Mesendoderm (in vitro differentiated cells): ENCODE data around the gene NBEA.
"Not testable (repeated sequence)": the region's sequence is repeated elsewhere in the genome, so short reads cannot be mapped to it uniquely, and the experiment has no call there.

Experiments used
- DNase-seq: peaks from one replicate; pipeline ENCODE4 v3.0.0; 2013
- H2AK5ac ChIP-seq: 2 replicates; pipeline ENCODE4 v1.6.1; 2013; ENCODE audit warnings: low read length, inconsistent platforms
- H2BK120ac ChIP-seq: 2 replicates; pipeline ENCODE4 v1.6.1; 2013; ENCODE audit warnings: low read depth, mild to moderate bottlenecking, low read length, moderate library complexity, mixed read lengths
- H2BK15ac ChIP-seq: replicated peaks from 2 replicates; pipeline ENCODE4 v1.6.1; 2013; ENCODE audit warnings: low read depth, mild to moderate bottlenecking, moderate library complexity
- H2BK5ac ChIP-seq: 2 replicates; pipeline ENCODE4 v1.6.1; 2013; ENCODE audit warnings: low read length, inconsistent platforms
- H3K18ac ChIP-seq: 2 replicates; pipeline ENCODE4 v1.6.1; 2013; ENCODE audit warnings: mild to moderate bottlenecking, low read length, mixed read lengths
- H3K23ac ChIP-seq: one replicate; pipeline ENCODE4 v1.6.1; 2013; ENCODE audit warnings: low read length
- H3K27ac ChIP-seq: 2 replicates; pipeline ENCODE4 v1.5.1; 2013; ENCODE audit warnings: low read depth, mild to moderate bottlenecking, inconsistent platforms, low read length, moderate library complexity
- H3K27me3 ChIP-seq: 2 replicates; pipeline ENCODE4 v1.6.1; 2013; ENCODE audit warnings: low read length, control low read depth, mild to moderate bottlenecking, inconsistent platforms; ENCODE audit not compliant: insufficient read depth, poor library complexity
- H3K36me3 ChIP-seq: 2 replicates; pipeline ENCODE4 v1.6.1; 2013; ENCODE audit warnings: low read length, inconsistent platforms; ENCODE audit not compliant: control insufficient read depth, insufficient read depth
- H3K4ac ChIP-seq: one replicate; pipeline ENCODE4 v1.6.1; 2013; ENCODE audit warnings: low read depth, mild to moderate bottlenecking, low read length, moderate library complexity
- H3K4me1 ChIP-seq: 2 replicates; pipeline ENCODE4 v1.6.1; 2013; ENCODE audit warnings: low read depth, low read length, inconsistent platforms; ENCODE audit not compliant: control insufficient read depth
- H3K4me2 ChIP-seq: 2 replicates; pipeline ENCODE4 v1.6.1; 2013; ENCODE audit warnings: low read length
- H3K4me3 ChIP-seq: 2 replicates; pipeline ENCODE4 v1.5.1; 2013; ENCODE audit warnings: mild to moderate bottlenecking, low read length
- H3K56ac ChIP-seq: one replicate; pipeline ENCODE4 v1.6.1; 2013; ENCODE audit warnings: low read length
- H3K79me1 ChIP-seq: 2 replicates; pipeline ENCODE4 v1.6.1; 2013; ENCODE audit warnings: low read length, inconsistent platforms
- H3K79me2 ChIP-seq: 2 replicates; pipeline ENCODE4 v1.6.1; 2013; ENCODE audit warnings: mild to moderate bottlenecking, low read length; ENCODE audit not compliant: control insufficient read depth, insufficient read depth
- H3K9ac ChIP-seq: 2 replicates; pipeline ENCODE4 v1.6.1; 2013; ENCODE audit warnings: low read length, inconsistent platforms
- H4K5ac ChIP-seq: one replicate; pipeline ENCODE4 v1.6.1; 2013; ENCODE audit warnings: low read length
- H4K8ac ChIP-seq: one replicate; pipeline ENCODE4 v1.6.1; 2013; ENCODE audit warnings: low read depth, mild to moderate bottlenecking, control low read depth, low read length, moderate library complexity
- WGBS: extraction: QIAGEN DNeasy Blood & Tissue Kit; methylation state at CpG from one replicate; pipeline ENCODE4 v1.1.7; 2013; ENCODE audit warnings: low lambda C conversion rate, missing lambda C conversion rate; ENCODE audit not compliant: insufficient coverage; ENCODE audit errors: extremely low coverage; 5-methylcytosine and 5-hydroxymethylcytosine counted together

The NBEA gene

DNA sequence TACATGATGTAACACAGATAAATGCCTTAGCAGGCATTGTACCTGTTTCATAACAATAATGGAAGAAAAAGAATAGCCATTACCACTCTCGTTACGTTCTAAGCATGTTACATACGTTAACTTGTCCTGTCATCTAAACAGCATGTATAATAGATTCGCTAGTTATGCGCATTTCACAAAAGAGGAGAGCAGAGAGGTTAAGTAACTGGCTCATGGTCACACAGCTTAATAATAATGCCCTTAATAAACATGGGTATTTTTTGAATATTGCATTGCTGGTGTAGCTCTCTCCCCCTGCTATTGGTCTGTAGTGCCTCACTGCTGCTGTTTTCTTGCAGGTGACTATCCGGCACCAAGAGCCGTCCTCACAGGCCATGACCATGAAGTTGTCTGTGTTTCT lies 722.7 kb downstream of the NBEA start:
- Histone ChIP-seq H3K56ac (no peak overlapping the region), H3K18ac (no peak overlapping the region), H2BK120ac (no peak overlapping the region), H3K4me1 (no peaks in the 10 kb centered on the region), H3K4me2 (no peak overlapping the region), H2AK5ac (no peak overlapping the region), H2BK5ac (no peak overlapping the region), H3K9ac (no peak overlapping the region), H3K36me3 (no peaks in the 10 kb centered on the region), H3K27me3 (no peaks in the 10 kb centered on the region), H4K5ac (no peak overlapping the region), H3K79me2 (no peaks in the 10 kb centered on the region), H3K79me1 (no peaks in the 10 kb centered on the region), H3K4ac (no peak overlapping the region), H3K27ac (no peak overlapping the region), H4K8ac (no peak overlapping the region), H2BK15ac (no peak overlapping the region), H3K23ac (no peak overlapping the region), H3K4me3 (no peak overlapping the region)
- WGBS, result no CpG with 5 or more reads among the region's 7 CpGs
- no peak for DNase-seq

DNA sequence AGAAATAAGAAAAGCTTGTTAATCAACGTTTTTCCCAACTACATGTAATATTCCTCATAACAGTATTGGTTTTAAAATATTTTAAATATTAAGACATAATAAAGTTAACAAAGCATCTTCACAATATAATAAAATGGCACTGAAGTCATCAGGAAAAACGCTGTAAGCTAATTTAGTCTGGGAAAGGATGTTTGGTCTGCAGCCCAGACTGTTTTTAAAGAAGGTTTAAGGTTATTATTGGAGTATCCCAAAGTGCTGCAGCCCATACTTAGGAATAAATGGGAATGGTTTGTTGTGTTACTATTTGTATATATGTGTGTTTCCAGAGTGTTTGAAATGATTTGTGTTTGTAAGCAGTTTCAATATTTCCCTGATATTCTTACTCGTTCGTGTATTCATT lies 727.3 kb downstream of the NBEA start:
- no peak overlapping the region for H3K4me2 ChIP-seq
- H4K5ac ChIP-seq, result no peak overlapping the region
- H4K8ac ChIP-seq, result no peak overlapping the region
- no peak overlapping the region for H2BK120ac ChIP-seq
- H3K56ac ChIP-seq, result no peak overlapping the region
- no peak overlapping the region for H2BK15ac ChIP-seq
- H3K4me3 ChIP-seq, result no peak overlapping the region
- no peak overlapping the region for H2AK5ac ChIP-seq
- no peaks in the 10 kb centered on the region for H3K36me3 ChIP-seq
- no peak overlapping the region for H3K18ac ChIP-seq
- H3K79me1 ChIP-seq, result no peaks in the 10 kb centered on the region
- H3K23ac ChIP-seq, result no peak overlapping the region
- H3K79me2 ChIP-seq, result no peaks in the 10 kb centered on the region
- H3K4me1 ChIP-seq, result no peaks in the 10 kb centered on the region
- no peak for DNase-seq
- H3K27ac ChIP-seq, result no peak overlapping the region
- H3K9ac ChIP-seq, result no peak overlapping the region
- WGBS, result no CpG with 5 or more reads among the region's 4 CpGs
- no peak overlapping the region for H3K4ac ChIP-seq
- H3K27me3 ChIP-seq, result no peaks in the 10 kb centered on the region
- H2BK5ac ChIP-seq, result no peak overlapping the region

GRCh38 chr13:35672611-35673010 lies 730.5 kb downstream of the NBEA start:
- no peak for DNase-seq
- Histone ChIP-seq H3K79me2 (no peaks in the 10 kb centered on the region), H3K36me3 (no peaks in the 10 kb centered on the region), H3K79me1 (no peaks in the 10 kb centered on the region), H3K56ac (no peak overlapping the region), H3K27ac (no peak overlapping the region), H3K4me3 (no peak overlapping the region), H3K4me1 (no peaks in the 10 kb centered on the region), H3K18ac (no peak overlapping the region), H2BK120ac (no peak overlapping the region), H2AK5ac (no peak overlapping the region), H2BK15ac (no peak overlapping the region), H3K27me3 (no peaks in the 10 kb centered on the region), H4K5ac (no peak overlapping the region), H4K8ac (no peak overlapping the region), H3K4me2 (no peak overlapping the region), H3K23ac (no peak overlapping the region), H3K9ac (no peak overlapping the region), H2BK5ac (no peak overlapping the region), H3K4ac (no peak overlapping the region)
- no CpG with 5 or more reads among the region's 6 CpGs for whole genome bisulfite sequencing

GRCh38 chr13:35675651-35676050 lies 733.6 kb downstream of the NBEA start:
- whole genome bisulfite sequencing, result no CpG with 5 or more reads among the region's 4 CpGs
- Histone ChIP-seq H3K4me2 (no peak overlapping the region), H2BK15ac (no peak overlapping the region), H2BK120ac (no peak overlapping the region), H3K56ac (no peak overlapping the region), H3K9ac (no peak overlapping the region), H3K79me1 (no peaks in the 10 kb centered on the region), H2BK5ac (no peak overlapping the region), H3K36me3 (no peaks in the 10 kb centered on the region), H2AK5ac (no peak overlapping the region), H4K5ac (no peak overlapping the region), H3K18ac (no peak overlapping the region), H4K8ac (no peak overlapping the region), H3K27ac (no peak overlapping the region), H3K23ac (no peak overlapping the region), H3K79me2 (no peaks in the 10 kb centered on the region), H3K4ac (no peak overlapping the region), H3K4me1 (no peaks in the 10 kb centered on the region), H3K27me3 (no peaks in the 10 kb centered on the region), H3K4me3 (no peak overlapping the region)
- DNase-seq, result no peak

DNA sequence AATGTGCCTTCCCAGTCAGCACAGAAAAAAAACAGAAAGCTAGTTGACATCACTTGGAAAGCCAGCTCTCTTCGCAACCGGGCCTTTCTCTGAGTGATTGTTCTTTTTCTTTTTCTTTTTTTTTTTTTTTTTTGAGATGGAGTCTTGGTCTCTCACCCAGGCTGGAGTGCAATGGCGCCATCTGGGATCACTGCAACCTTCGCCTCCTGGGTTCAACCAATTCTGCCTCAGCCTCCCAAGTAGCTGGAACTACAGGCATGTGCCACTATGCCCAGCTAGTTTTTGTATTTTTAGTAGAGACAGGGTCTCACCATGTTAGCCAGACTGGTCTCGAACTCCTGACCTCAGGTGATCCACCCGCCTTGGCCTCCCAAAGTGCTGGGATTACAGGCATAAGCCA lies 735.8 kb downstream of the NBEA start:
- WGBS, result no CpG with 5 or more reads among the region's 6 CpGs
- H2BK120ac ChIP-seq, result not testable (repeated sequence)

GRCh38 chr13:35681685-35682084 lies 739.6 kb downstream of the NBEA start:
- H2BK15ac ChIP-seq, result no peak overlapping the region
- H3K18ac ChIP-seq, result no peak overlapping the region
- H2AK5ac ChIP-seq, result no peak overlapping the region
- no peaks in the 10 kb centered on the region for H3K27me3 ChIP-seq
- no peaks in the 10 kb centered on the region for H3K36me3 ChIP-seq
- no peak overlapping the region for H3K56ac ChIP-seq
- H2BK5ac ChIP-seq, result no peak overlapping the region
- H3K79me2 ChIP-seq, result no peaks in the 10 kb centered on the region
- no peak for DNase-seq
- H4K8ac ChIP-seq, result no peak overlapping the region
- no peak overlapping the region for H3K9ac ChIP-seq
- H4K5ac ChIP-seq, result no peak overlapping the region
- no peak overlapping the region for H3K4me2 ChIP-seq
- H3K27ac ChIP-seq, result no peak overlapping the region
- H3K4me3 ChIP-seq, result no peak overlapping the region
- no peaks in the 10 kb centered on the region for H3K4me1 ChIP-seq
- H3K4ac ChIP-seq, result no peak overlapping the region
- no peak overlapping the region for H2BK120ac ChIP-seq
- H3K23ac ChIP-seq, result no peak overlapping the region
- no CpG with 5 or more reads among the region's 6 CpGs for WGBS
- H3K79me1 ChIP-seq, result no peaks in the 10 kb centered on the region

More for the DNA sequence above, 735.8 kb downstream of the NBEA start:
- H3K9ac ChIP-seq, H3K79me2 ChIP-seq, H3K23ac ChIP-seq, H3K36me3 ChIP-seq, DNase-seq, H2BK15ac ChIP-seq, H3K56ac ChIP-seq, H3K4me2 ChIP-seq, H3K4ac ChIP-seq, H3K4me3 ChIP-seq, H4K5ac ChIP-seq, H4K8ac ChIP-seq, H2BK5ac ChIP-seq, H3K18ac ChIP-seq, H3K27me3 ChIP-seq, H3K27ac ChIP-seq, H2AK5ac ChIP-seq, H3K4me1 ChIP-seq, H3K79me1 ChIP-seq: not testable (repeated sequence)
